Common myeloid progenitor, CD34-positive (primary cell): Measurements from ENCODE around the gene SLC41A1.

ENCODE experiments used
- CTCF ChIA-PET: fragments of 350-600 bp; sonication (Branson Sonifier 250); formaldehyde crosslinking; loops from one replicate; lab custom pipeline; 2021; ENCODE audit warnings: antibody characterized with exemption; lab: Charles Lee
- POLR2A ChIA-PET: fragments of 350-600 bp; sonication (Branson Sonifier 250); formaldehyde crosslinking; loops from one replicate; lab custom pipeline; 2021; ENCODE audit warnings: antibody characterized with exemption; lab: Charles Lee
- DNase-seq, 3 donors: peaks; one replicate each; pipeline versions ENCODE4 v3.0.0 to v3.0.0-alpha.2; 2013
- H3K27ac ChIP-seq, 2 experiments: 1 replicate in 1 of 2; 2 replicates in 1 of 2; pipeline ENCODE4 v1.7.0; 2013; ENCODE audit warnings: inconsistent platforms in 2 of 2, low read length in 2 of 2, mild to moderate bottlenecking in 2 of 2, low read depth in 1 of 2, moderate library complexity in 1 of 2; ENCODE audit not compliant: severe bottlenecking in 2 of 2, insufficient read depth in 1 of 2, poor library complexity in 1 of 2
- H3K27me3 ChIP-seq, 5 experiments: replicated peaks in 2 of 5; 1 replicate in 3 of 5; 2 replicates in 2 of 5; pipeline versions ENCODE4 v1.6.1 to v1.7.0; 2013; ENCODE audit warnings: low read length in 4 of 5, mild to moderate bottlenecking in 2 of 5, moderate library complexity in 2 of 5, inconsistent platforms in 1 of 5; ENCODE audit not compliant: insufficient read depth in 5 of 5, control insufficient read depth in 4 of 5
- H3K36me3 ChIP-seq, 4 experiments: 1 replicate in 2 of 4; 2 replicates in 2 of 4; pipeline versions ENCODE4 v1.6.1 to v1.7.0; 2013; ENCODE audit warnings: low read length in 3 of 4, control low read depth in 1 of 4, mild to moderate bottlenecking in 1 of 4; ENCODE audit not compliant: control insufficient read depth in 4 of 4, insufficient read depth in 4 of 4
- H3K4me1 ChIP-seq, 4 experiments: 1 replicate in 3 of 4; 2 replicates in 1 of 4; pipeline versions ENCODE4 v1.6.1 to v1.7.1; 2013; ENCODE audit warnings: low read length in 3 of 4, mild to moderate bottlenecking in 3 of 4, control low read depth in 1 of 4, inconsistent platforms in 1 of 4, moderate library complexity in 1 of 4; ENCODE audit not compliant: control insufficient read depth in 4 of 4, insufficient read depth in 4 of 4; ENCODE audit errors: control extremely low read depth in 1 of 4
- H3K4me3 ChIP-seq, 7 experiments: 1 replicate in 4 of 7; 2 replicates in 3 of 7; pipeline versions ENCODE4 v1.5.1 to v1.7.0; 2013; ENCODE audit warnings: mild to moderate bottlenecking in 7 of 7, low read length in 6 of 7, moderate library complexity in 6 of 7, inconsistent platforms in 2 of 7, low read depth in 2 of 7, control low read depth in 1 of 7; ENCODE audit not compliant: insufficient read depth in 4 of 7, control insufficient read depth in 1 of 7; ENCODE audit errors: extremely low read depth in 1 of 7
- H3K9me3 ChIP-seq, 5 experiments: 1 replicate in 4 of 5; 2 replicates in 1 of 5; pipeline versions ENCODE4 v1.6.1 to v1.7.1; 2013; ENCODE audit warnings: low read length in 4 of 5, mild to moderate bottlenecking in 2 of 5, inconsistent platforms in 1 of 5, low read depth in 1 of 5, moderate library complexity in 1 of 5; ENCODE audit not compliant: control insufficient read depth in 4 of 5, insufficient read depth in 2 of 5; ENCODE audit errors: control extremely low read depth in 1 of 5
- WGBS: methylation state at CpG from one replicate; pipeline ENCODE4 v1.1.5; 2013; ENCODE audit not compliant: insufficient coverage; 5-methylcytosine and 5-hydroxymethylcytosine counted together

SLC41A1 gene

GRCh38 chr1:205810448-205811157, 2.4 kb downstream of the SLC41A1 start:
- Histone ChIP-seq H3K36me3 (peaks cover 0 to 9% (median 6%) of the 10 kb centered on the region in 4 experiments), H3K4me1 (peaks cover 0 to 25% (median 18%) of the 10 kb centered on the region in 4 experiments), H3K27ac (no peak overlapping the region), H3K9me3 (no peaks in the 10 kb centered on the region), H3K4me3 (no peak overlapping the region), H3K27me3 (peaks cover 0 to 12% (median 0%) of the 10 kb centered on the region in 5 experiments)
- ChIA-PET CTCF (interaction anchor here (0.7 to 1.6 kb wide), 10 partner anchors 9 to 167 kb away, joined by 3 to 7 read pairs (median 4); no protein-coding TSS in a partner anchor), POLR2A (no interaction called here)
- DNase-seq: peak; percentile 18 to 46 (median 46)
- 87% methylated on average over 4 of the region's 12 CpGs for WGBS

- peaks cover 0 to 30% (median 18%) of the 10 kb centered on the region in 4 experiments for H3K4me1 ChIP-seq
- H3K27ac ChIP-seq: no peak overlapping the region
- peaks cover 0 to 12% (median 0%) of the 10 kb centered on the region in 5 experiments for H3K27me3 ChIP-seq
- peaks cover 0 to 9% (median 6%) of the 10 kb centered on the region in 4 experiments for H3K36me3 ChIP-seq
- POLR2A ChIA-PET: no interaction called here
- H3K4me3 ChIP-seq: no peak overlapping the region
- 97% methylated on average over 11 of the region's 14 CpGs for WGBS
- no peaks in the 10 kb centered on the region for H3K9me3 ChIP-seq
- DNase-seq: no peak
- CTCF ChIA-PET: interaction anchor here (0.7 to 1.6 kb wide), 4 partner anchors 17 to 168 kb away, joined by 3 to 6 read pairs (median 4); no protein-coding TSS in a partner anchor
Measured at GRCh38 chr1:205809942-205810345, 3.1 kb downstream of the SLC41A1 start.

GRCh38 chr1:205809469-205809868, 3.5 kb downstream of the SLC41A1 start:
- DNase-seq: no peak
- peaks cover 0 to 30% (median 18%) of the 10 kb centered on the region in 4 experiments for H3K4me1 ChIP-seq
- H3K27me3 ChIP-seq: peaks cover 0 to 9% (median 0%) of the 10 kb centered on the region in 5 experiments
- H3K36me3 ChIP-seq: peaks cover 0 to 9% (median 6%) of the 10 kb centered on the region in 4 experiments
- 90% methylated on average over 2 of the region's 3 CpGs for WGBS
- H3K27ac ChIP-seq: no peak overlapping the region
- no peaks in the 10 kb centered on the region for H3K9me3 ChIP-seq
- CTCF ChIA-PET: interaction anchor here (1.6 kb wide), 1 partner anchor 168 kb away, joined by 3 read pairs; no protein-coding TSS in a partner anchor
- H3K4me3 ChIP-seq: no peak overlapping the region
- POLR2A ChIA-PET: no interaction called here

GRCh38 chr1:205805082-205805711, 7.8 kb downstream of the SLC41A1 start:
- no peaks in the 10 kb centered on the region for H3K27me3 ChIP-seq
- 74% methylated on average over 4 of the region's 5 CpGs for WGBS
- H3K4me3 ChIP-seq: no peak overlapping the region
- no peaks in the 10 kb centered on the region for H3K9me3 ChIP-seq
- peaks cover 0 to 8% (median 0%) of the 10 kb centered on the region in 4 experiments for H3K4me1 ChIP-seq
- ChIA-PET POLR2A (no interaction called here), CTCF (interaction anchor here (0.7 to 3.2 kb wide), 6 partner anchors 10 to 172 kb away, joined by 3 to 23 read pairs (median 10); no protein-coding TSS in a partner anchor)
- DNase-seq: peak in 1 of 3 donors; percentile 9
- no peak overlapping the region for H3K27ac ChIP-seq
- peaks cover 0 to 14% (median 6%) of the 10 kb centered on the region in 4 experiments for H3K36me3 ChIP-seq

GRCh38 chr1:205804605-205805004, 8.4 kb downstream of the SLC41A1 start:
- POLR2A ChIA-PET: no interaction called here

GRCh38 chr1:205803986-205804385, 9.0 kb downstream of the SLC41A1 start:
- Histone ChIP-seq H3K36me3 (peaks cover 2 to 17% (median 8%) of the 10 kb centered on the region in 4 experiments), H3K4me1 (peaks cover 0 to 8% (median 0%) of the 10 kb centered on the region in 4 experiments), H3K4me3 (no peak overlapping the region), H3K27me3 (no peaks in the 10 kb centered on the region), H3K9me3 (no peaks in the 10 kb centered on the region), H3K27ac (no peak overlapping the region)
- POLR2A ChIA-PET: no interaction called here
- no peak for DNase-seq
- WGBS: 67% methylated on average over 1 of the region's 4 CpGs
- CTCF ChIA-PET: interaction anchor here (1.6 to 3.2 kb wide), 4 partner anchors 9 to 173 kb away, joined by 10 to 23 read pairs (median 10); no protein-coding TSS in a partner anchor

More at GRCh38 chr1:205804605-205805004, 8.4 kb downstream of the SLC41A1 start:
- 100% methylated on average over 1 of the region's 2 CpGs for WGBS
- CTCF ChIA-PET: interaction anchor here (0.7 to 3.2 kb wide), 5 partner anchors 10 to 173 kb away, joined by 3 to 23 read pairs (median 10); no protein-coding TSS in a partner anchor
- no peak overlapping the region for H3K27ac ChIP-seq
- no peaks in the 10 kb centered on the region for H3K9me3 ChIP-seq
- peaks cover 0 to 8% (median 0%) of the 10 kb centered on the region in 4 experiments for H3K4me1 ChIP-seq
- H3K4me3 ChIP-seq: no peak overlapping the region
- DNase-seq: no peak
- no peaks in the 10 kb centered on the region for H3K27me3 ChIP-seq
- peaks cover 0 to 15% (median 6%) of the 10 kb centered on the region in 4 experiments for H3K36me3 ChIP-seq
